Esophagus (tissue), 2 donors: Measurements from ENCODE around the gene SPAAR. TPM values are rescaled to one million over a fixed set of nuclear protein-coding genes. Genes with fewer than 3 reads are reported as not detected.
"Not testable (repeated sequence)": the region's sequence is repeated elsewhere in the genome, so short reads cannot be mapped to it uniquely, and the experiment has no call there.

Experiments used
- H3K27ac ChIP-seq, 2 donors: one replicate each; pipeline ENCODE4 v1.5.1; 2013; ENCODE audit warnings: low read depth in 2 of 2, mild to moderate bottlenecking in 2 of 2, inconsistent platforms in 1 of 2, low read length in 1 of 2, moderate library complexity in 1 of 2
- H3K27me3 ChIP-seq, 2 donors: one replicate each; pipeline ENCODE4 v1.6.1; 2013; ENCODE audit warnings: low read length in 2 of 2, control low read depth in 1 of 2, mild to moderate bottlenecking in 1 of 2; ENCODE audit not compliant: insufficient read depth in 2 of 2, control insufficient read depth in 1 of 2
- H3K36me3 ChIP-seq, 2 donors: one replicate each; pipeline ENCODE4 v1.6.1; 2013; ENCODE audit warnings: low read length in 1 of 2; ENCODE audit not compliant: control insufficient read depth in 2 of 2, insufficient read depth in 2 of 2
- H3K4me1 ChIP-seq, 2 donors: one replicate each; pipeline ENCODE4 v1.6.1; 2013; ENCODE audit warnings: low read length in 1 of 2; ENCODE audit not compliant: control insufficient read depth in 2 of 2, insufficient read depth in 2 of 2
- H3K4me3 ChIP-seq, 2 donors: one replicate each; pipeline ENCODE4 v1.5.1; 2013; ENCODE audit warnings: low read length in 2 of 2, mild to moderate bottlenecking in 2 of 2, low read depth in 1 of 2, moderate library complexity in 1 of 2
- H3K9me3 ChIP-seq, 2 donors: one replicate each; pipeline ENCODE4 v1.6.1; 2013; ENCODE audit warnings: mild to moderate bottlenecking in 2 of 2, low read depth in 1 of 2, low read length in 1 of 2, moderate library complexity in 1 of 2; ENCODE audit not compliant: control insufficient read depth in 2 of 2, insufficient read depth in 1 of 2
- WGBS, 2 donors: extraction: QIAGEN DNeasy Blood & Tissue Kit; methylation state at CpG; one replicate each; pipeline ENCODE4 v1.1.7; 2013; 5-methylcytosine and 5-hydroxymethylcytosine counted together
- polyA plus RNA-seq, 2 donors: library from polyadenylated mRNA; stranded (reverse); fragments of 200-250 nt; gene quantifications; one replicate each; pipeline ENCODE4 v1.2.3, GENCODE V29; 2013
- donor health status: healthy with polysubstance abuse.
- donor health status: Bipolar disorder and iron deficiency.

Gene SPAAR
- polyA plus RNA-seq, 2 donors, result 0.29 to 0.33 TPM

GRCh38 chr9:35908504-35909125, 675 bp upstream of the SPAAR start:
- Histone ChIP-seq H3K27me3 (no peaks in the 10 kb centered on the region), H3K36me3 (no peaks in the 10 kb centered on the region), H3K4me1 (peaks cover 11 to 30% of the 10 kb centered on the region in 2 donors), H3K9me3 (no peaks in the 10 kb centered on the region), H3K4me3 (no peak overlapping the region), H3K27ac (peak overlapping the region; percentile 87 to 93)
- 64 to 65% methylated on average over 9 of the region's 9 CpGs for WGBS, 2 donors

- H3K4me1 ChIP-seq, result peaks cover 11 to 28% of the 10 kb centered on the region in 2 donors
- no peaks in the 10 kb centered on the region for H3K27me3 ChIP-seq
- no peak overlapping the region for H3K4me3 ChIP-seq
- no peaks in the 10 kb centered on the region for H3K36me3 ChIP-seq
- H3K9me3 ChIP-seq, result no peaks in the 10 kb centered on the region
- WGBS, 2 donors, result 92 to 93% methylated on average over 34 of the region's 34 CpGs
- peak overlapping the region; percentile 87 to 93 for H3K27ac ChIP-seq
Measured at GRCh38 chr9:35909687-35910612, 660 bp downstream of the SPAAR start.

- Histone ChIP-seq H3K4me1 (peaks cover 11 to 25% of the 10 kb centered on the region in 2 donors), H3K9me3 (no peaks in the 10 kb centered on the region), H3K27ac (peak overlapping the region; percentile 16 to 54), H3K4me3 (no peak overlapping the region), H3K36me3 (no peaks in the 10 kb centered on the region), H3K27me3 (no peaks in the 10 kb centered on the region)
- WGBS, 2 donors, result 59 to 73% methylated on average over 14 of the region's 14 CpGs
Measured at GRCh38 chr9:35910613-35911359, 1.5 kb downstream of the SPAAR start.

GRCh38 chr9:35911690-35912089, 2.4 kb downstream of the SPAAR start:
- H3K4me3 ChIP-seq, result no peak overlapping the region
- H3K36me3 ChIP-seq, result no peaks in the 10 kb centered on the region
- H3K27me3 ChIP-seq, result no peaks in the 10 kb centered on the region
- H3K4me1 ChIP-seq, result peaks cover 4 to 18% of the 10 kb centered on the region in 2 donors
- WGBS, 2 donors, result 77 to 89% methylated on average over 10 of the region's 10 CpGs
- H3K9me3 ChIP-seq, result no peaks in the 10 kb centered on the region
- no peak overlapping the region for H3K27ac ChIP-seq

GRCh38 chr9:35912791-35913400, 3.6 kb downstream of the SPAAR start:
- H3K36me3 ChIP-seq, result no peaks in the 10 kb centered on the region
- peaks cover 3 to 12% of the 10 kb centered on the region in 2 donors for H3K4me1 ChIP-seq
- no peak overlapping the region for H3K27ac ChIP-seq
- no peaks in the 10 kb centered on the region for H3K27me3 ChIP-seq
- H3K9me3 ChIP-seq, result no peaks in the 10 kb centered on the region
- H3K4me3 ChIP-seq, result no peak overlapping the region
- 86 to 88% methylated on average over 10 of the region's 10 CpGs for WGBS, 2 donors

- H3K4me3 ChIP-seq, H3K27ac ChIP-seq, H3K9me3 ChIP-seq, H3K36me3 ChIP-seq, H3K27me3 ChIP-seq: not testable (repeated sequence)
- H3K4me1 ChIP-seq, result peaks cover 3 to 12% of the 10 kb centered on the region in 2 donors
Measured at GRCh38 chr9:35913429-35913828, 4.1 kb downstream of the SPAAR start.

- Histone ChIP-seq H3K36me3 (no peaks in the 10 kb centered on the region), H3K4me1 (peaks cover 0 to 8% of the 10 kb centered on the region in 2 donors), H3K9me3 (no peaks in the 10 kb centered on the region), H3K27ac (no peak overlapping the region), H3K27me3 (no peaks in the 10 kb centered on the region), H3K4me3 (no peak overlapping the region)
- WGBS, 2 donors, result 25 to 35% methylated on average over 9 of the region's 9 CpGs
Measured at GRCh38 chr9:35914301-35914807, 5.1 kb downstream of the SPAAR start.

GRCh38 chr9:35915681-35916294, 6.5 kb downstream of the SPAAR start:
- Histone ChIP-seq H3K27me3 (no peaks in the 10 kb centered on the region), H3K4me3 (no peak overlapping the region), H3K9me3 (no peaks in the 10 kb centered on the region), H3K36me3 (no peaks in the 10 kb centered on the region), H3K4me1 (no peaks in the 10 kb centered on the region), H3K27ac (no peak overlapping the region)
- 79 to 81% methylated on average over 16 of the region's 16 CpGs for WGBS, 2 donors

- no peaks in the 10 kb centered on the region for H3K9me3 ChIP-seq
- no peaks in the 10 kb centered on the region for H3K4me1 ChIP-seq
- no peaks in the 10 kb centered on the region for H3K36me3 ChIP-seq
- 85 to 87% methylated on average over 4 of the region's 4 CpGs for WGBS, 2 donors
- H3K27me3 ChIP-seq, result no peaks in the 10 kb centered on the region
- H3K27ac ChIP-seq, result no peak overlapping the region
- no peak overlapping the region for H3K4me3 ChIP-seq
Measured at GRCh38 chr9:35917261-35917660, 8.0 kb downstream of the SPAAR start.
